H1 (cell line): ENCODE measurements around the gene GMPPA. TPM values are rescaled to one million over a fixed set of nuclear protein-coding genes. Genes with fewer than 3 reads are reported as not detected.

Source experiments
- ASH2L ChIP-seq: fragments of 200-600, 300-600 bp; sonication (generic); IDR thresholded peaks from one replicate; pipeline ENCODE4 v1.7.1; 2017; ENCODE audit warnings: low read length
- ATF3 ChIP-seq: IDR thresholded peaks from 2 replicates; pipeline ENCODE4 v1.6.1; 2011; ENCODE audit warnings: low read depth, mild to moderate bottlenecking, low read length; ENCODE audit not compliant: insufficient read depth
- BRCA1 ChIP-seq: IDR thresholded peaks from 2 replicates; pipeline ENCODE4 v1.6.1; 2012; ENCODE audit warnings: low read depth, low read length, improper control_type of control experiment
- CREB1 ChIP-seq: IDR thresholded peaks from 2 replicates; pipeline ENCODE4 v1.6.1; 2012; ENCODE audit warnings: inconsistent platforms
- GTF2F1 ChIP-seq: IDR thresholded peaks from 2 replicates; pipeline ENCODE4 v1.6.1; 2012; ENCODE audit warnings: low read depth, low read length, improper control_type of control experiment, borderline replicate concordance
- HDAC2 ChIP-seq, 2 experiments: fragments of 300-600 bp in 1 of 2; sonication (generic) in 1 of 2; IDR thresholded peaks; 2 replicates each; pipeline ENCODE4 v1.6.1; 2011 to 2012; ENCODE audit warnings: low read depth in 2 of 2, low read length in 2 of 2, mild to moderate bottlenecking in 2 of 2, moderate library complexity in 2 of 2, borderline replicate concordance in 1 of 2, inconsistent platforms in 1 of 2
- RNF2 ChIP-seq: fragments of 200-900, 300-1000 bp; sonication (generic); IDR thresholded peaks from 2 replicates; pipeline ENCODE4 v1.7.1; 2016; ENCODE audit warnings: borderline replicate concordance, low read depth, mild to moderate bottlenecking, antibody characterized with exemption, low read length; ENCODE audit not compliant: poor library complexity, severe bottlenecking; ENCODE audit errors: missing control alignments
- RXRA ChIP-seq: IDR thresholded peaks from 2 replicates; pipeline ENCODE4 v1.6.1; 2011; ENCODE audit warnings: low read depth, mild to moderate bottlenecking, low read length, moderate library complexity; ENCODE audit not compliant: insufficient read depth
- TCF12 ChIP-seq: IDR thresholded peaks from 2 replicates; pipeline ENCODE4 v1.6.1; 2011; ENCODE audit warnings: low read depth, mild to moderate bottlenecking, low read length
- polyA plus RNA-seq, 7 experiments: library from polyadenylated mRNA; depleted of rRNA in 3 of 7; stranded (reverse) in 5 of 7; unstranded in 2 of 7; fragments of >200 nt in 5 of 7; fragments of 200-250 nt in 2 of 7; gene quantifications; 1 replicate in 5 of 7; 2 replicates in 1 of 7; 4 replicates in 1 of 7; pipeline versions ENCODE4 v1.2.1 to v1.2.3, GENCODE V29; 2011 to 2013; ENCODE audit warnings: missing spikeins in 2 of 7, mixed read lengths in 2 of 7
- total RNA-seq: library from RNA; stranded (reverse); fragmentation: NEBNext Ultra II Directional; extraction: Animal tissue kit (Norgen Biotek cat#: 25700); gene quantifications from 2 replicates; pipeline ENCODE4 v1.2.1, GENCODE V29; 2021

The GMPPA gene
- total and polyA plus RNA-seq, 2 of the 8 experiments (the other 6 are each of a cell fraction or from before 2014, with no cell fraction given) = 34.3 to 98.8 TPM

- no peak for TF ChIP-seq RNF2
- 0 out of 2 replicates have a peak, but pooled peaks have one; percentile 18 for TF ChIP-seq GTF2F1
- TF ChIP-seq BRCA1 = no peak
- TF ChIP-seq HDAC2 (IDR thresholded peaks at IDR 0.05; ENCODE audit: borderline replicate concordance in 1 of 2, low read depth in 2 of 2, low read length in 2 of 2) = no peak
- no peak for TF ChIP-seq CREB1
- TF ChIP-seq ATF3 = no peak
- TF ChIP-seq RXRA = no peak
- TF ChIP-seq ASH2L = no peak
- TF ChIP-seq TCF12 = peak; percentile 91
Observed at GRCh38 chr2:219459460-219460311, 39.0 kb upstream of the GMPPA start (continued).
